ENCODE measurements around the gene MED14.
A peak's percentile ranks its signal among the peaks of the same experiment; 100 is the strongest.
"Not testable (repeated sequence)": the region's sequence is repeated elsewhere in the genome, so short reads cannot be mapped to it uniquely, and the experiment has no call there.

The MED14 gene

GRCh38 chrX:40735325-40736169, at the start of gene MED14:
TSS of gene MED14 (minus strand) at chrX:40735542. CDS start at chrX:40735412, 130 bp downstream.
- peak; percentile 82 for FAIRE-seq

GRCh38 chrX:40784516-40785151, 49.3 kb upstream of the MED14 start:
- FAIRE-seq, result no peak

DNA sequence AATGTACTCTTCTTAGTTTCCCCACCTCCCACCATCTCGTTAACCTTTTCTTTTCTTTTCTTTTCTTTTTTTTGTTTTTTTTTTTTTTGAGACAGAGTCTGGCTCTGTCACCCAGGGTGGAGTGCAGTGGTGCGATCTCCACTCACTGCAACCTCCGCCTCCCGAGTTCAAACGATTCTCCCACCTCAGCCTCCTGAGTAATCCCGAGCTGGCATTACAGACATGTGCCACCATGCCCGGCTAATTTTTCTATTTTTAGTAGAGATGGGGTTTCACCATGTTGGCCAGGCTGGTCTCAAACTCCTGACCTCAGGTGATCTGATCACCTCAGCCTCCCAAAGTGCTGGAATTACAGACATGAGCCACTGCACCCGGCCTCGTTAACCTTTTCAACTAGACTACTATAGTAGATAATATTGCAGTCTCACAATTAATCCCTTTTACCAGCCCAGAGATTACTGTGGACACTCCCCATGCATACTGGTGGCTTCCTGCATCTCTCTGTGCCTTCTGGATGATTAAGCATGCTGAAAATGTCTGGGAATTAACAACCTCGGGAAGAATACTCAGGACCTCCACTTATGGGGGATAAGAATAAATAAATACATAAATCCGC, 47.4 kb upstream of the MED14 start:
- FAIRE-seq, result not testable (repeated sequence)

- no peak for FAIRE-seq
Observed at GRCh38 chrX:40780951-40781350, 45.6 kb upstream of the MED14 start.

- FAIRE-seq, result no peak
Observed at GRCh38 chrX:40780082-40780481, 44.7 kb upstream of the MED14 start.

GRCh38 chrX:40778861-40779575, 43.7 kb upstream of the MED14 start:
- FAIRE-seq, result no peak

- no peak for FAIRE-seq
Observed at GRCh38 chrX:40773809-40774208, 38.5 kb upstream of the MED14 start.

GRCh38 chrX:40773188-40773587, 37.8 kb upstream of the MED14 start:
- no peak for FAIRE-seq

GRCh38 chrX:40772290-40772689, 36.9 kb upstream of the MED14 start:
- no peak for FAIRE-seq

DNA sequence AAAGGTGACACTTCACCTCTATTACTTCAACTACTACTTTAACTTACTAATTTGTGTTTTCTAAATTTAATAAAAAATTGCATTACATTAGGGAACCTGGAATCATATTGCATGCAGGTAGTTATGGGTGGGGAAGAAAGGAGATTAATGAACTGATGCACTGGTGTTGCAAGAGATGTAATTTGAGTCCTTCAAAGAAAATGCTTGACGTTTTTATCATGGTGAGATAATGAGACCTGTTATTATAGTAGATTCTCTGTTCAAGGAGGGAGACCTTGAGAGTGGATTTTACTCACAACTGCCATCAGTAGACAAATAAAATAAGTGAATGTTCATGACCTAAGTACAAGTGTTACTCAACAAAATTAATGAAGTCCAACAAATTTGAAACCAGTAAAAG, 26.4 kb upstream of the MED14 start:
- FAIRE-seq, result peak; percentile 72

DNA sequence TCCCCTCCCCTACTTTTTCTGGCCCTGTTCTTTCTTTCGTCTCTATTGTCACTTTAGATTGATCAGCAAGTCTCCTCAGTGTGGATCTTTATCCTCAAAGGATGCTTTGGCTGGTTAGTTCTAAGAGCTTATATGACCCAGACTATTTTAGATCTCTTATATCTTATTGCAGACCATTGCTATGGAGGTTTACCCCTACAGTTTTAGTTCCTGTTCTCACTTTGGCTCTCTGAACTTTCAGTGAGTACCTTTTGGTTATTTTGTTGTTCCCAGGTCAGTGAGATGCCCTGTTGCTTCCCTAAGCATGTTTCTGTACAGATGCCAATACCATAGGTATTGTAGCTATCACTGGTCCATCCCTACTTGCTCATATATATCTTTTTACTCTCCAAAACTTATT, 24.0 kb upstream of the MED14 start:
- no peak for FAIRE-seq

- FAIRE-seq, result no peak
Observed at GRCh38 chrX:40757058-40757457, 21.7 kb upstream of the MED14 start.

- no peak for FAIRE-seq
Observed at GRCh38 chrX:40755291-40756249, 20.2 kb upstream of the MED14 start.

- no peak for FAIRE-seq
Observed at GRCh38 chrX:40749681-40750494, 14.5 kb upstream of the MED14 start.

GRCh38 chrX:40748977-40749376, 13.6 kb upstream of the MED14 start:
- no peak for FAIRE-seq

GRCh38 chrX:40746521-40746920, 11.2 kb upstream of the MED14 start:
- no peak for FAIRE-seq

- FAIRE-seq, result peak; percentile 73
Observed at GRCh38 chrX:40736170-40736505, 796 bp upstream of the MED14 start.

DNA sequence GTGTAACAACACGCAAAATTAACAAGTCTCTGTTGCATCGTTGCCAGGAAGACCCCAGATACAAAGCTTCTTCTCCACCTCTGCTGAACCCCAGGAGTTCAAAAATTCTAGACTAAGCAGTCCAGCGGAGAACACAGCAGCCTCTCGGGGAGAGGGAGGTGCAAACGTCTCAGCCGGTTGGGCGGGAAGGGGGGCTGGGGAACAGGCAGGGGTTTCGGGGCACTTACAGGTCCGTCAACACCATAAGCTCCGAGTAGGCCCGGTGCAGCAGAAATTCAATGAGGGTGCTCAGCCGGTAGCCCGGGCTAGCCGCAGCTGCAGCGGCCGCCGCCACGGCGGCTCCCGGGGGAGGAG, 394 bp downstream of the MED14 start:
- no peak for FAIRE-seq

DNA sequence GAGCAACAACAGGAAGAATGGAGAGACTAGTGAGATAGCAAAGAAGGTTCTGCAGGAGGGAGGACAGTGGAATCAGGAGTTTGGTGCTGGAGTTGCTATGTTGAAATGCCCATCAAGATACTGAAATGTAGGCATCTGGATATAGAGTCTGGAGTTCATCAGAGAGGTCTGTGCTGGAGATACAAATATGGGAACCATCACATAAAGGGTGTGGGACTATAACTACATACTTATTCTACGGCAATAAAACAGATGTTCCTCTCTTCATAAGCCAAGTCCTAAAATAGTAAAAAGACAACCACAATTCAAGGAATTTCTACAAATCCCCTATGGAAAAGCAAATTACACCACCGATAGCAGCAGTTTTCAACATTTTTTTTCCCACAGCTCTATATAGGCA, 1.6 kb downstream of the MED14 start:
- FAIRE-seq, result no peak

- FAIRE-seq, result not testable (repeated sequence)
Observed at GRCh38 chrX:40732499-40732898, 2.8 kb downstream of the MED14 start.
